Psoas muscle (tissue), 8 donors: ENCODE measurements around the gene CLASP1. TPM values are rescaled to one million over a fixed set of nuclear protein-coding genes. Genes with fewer than 3 reads are reported as not detected.
"Not testable (repeated sequence)": the region's sequence is repeated elsewhere in the genome, so short reads cannot be mapped to it uniquely, and the experiment has no call there.

Experiments used
- ATAC-seq, 4 donors: fragments of 200-7000 bp; cut with Tn5 transposase; one replicate each; pipeline ENCODE4 v1.9.1; 2020; ENCODE audit warnings: moderate library complexity in 3 of 4, mild to moderate bottlenecking in 2 of 4
- DNase-seq, 2 donors: peaks; one replicate each; pipeline ENCODE4 v3.0.0-alpha.2; 2020
- H3K27ac ChIP-seq: fragments of 200-600 bp; one replicate; pipeline ENCODE4 v1.8.0; 2022
- H3K27me3 ChIP-seq, 3 donors: fragments of 200-600 bp in 1 of 3; one replicate each; pipeline versions ENCODE4 v1.6.1 to v1.8.0; 2013 to 2022; ENCODE audit warnings: low read length in 2 of 3, mild to moderate bottlenecking in 2 of 3, moderate library complexity in 1 of 3; ENCODE audit not compliant: insufficient read depth in 3 of 3
- H3K36me3 ChIP-seq, 2 donors: fragments of 200-600 bp in 1 of 2; one replicate each; pipeline versions ENCODE4 v1.6.1 to v1.8.0; 2013 to 2022; ENCODE audit warnings: low read depth in 1 of 2, mild to moderate bottlenecking in 1 of 2, moderate library complexity in 1 of 2; ENCODE audit not compliant: insufficient read depth in 1 of 2
- H3K4me1 ChIP-seq: fragments of 200-600 bp; one replicate; pipeline ENCODE4 v1.8.0; 2022
- H3K4me3 ChIP-seq: fragments of 200-600 bp; one replicate; pipeline ENCODE4 v1.8.0; 2022; ENCODE audit warnings: mild to moderate bottlenecking
- H3K9me3 ChIP-seq: fragments of 200-600 bp; one replicate; pipeline ENCODE4 v1.8.0; 2022
- WGBS, 3 donors: extraction: QIAGEN DNeasy Blood & Tissue Kit; methylation state at CpG; one replicate each; pipeline versions ENCODE4 v1.1.6 to v1.1.7; 2013; 5-methylcytosine and 5-hydroxymethylcytosine counted together
- intact Hi-C, 2 donors: fragments of 100-400 bp; cut with DNase I; formaldehyde crosslinking; loops; one replicate each; pipeline versions ENCODE4 v1.11.0 to v1.14.2; 2022
- polyA plus RNA-seq, 3 donors: library from polyadenylated mRNA; stranded (reverse); fragments of 200-250 nt; gene quantifications; one replicate each; pipeline ENCODE4 v1.2.3, GENCODE V29; 2013
- total RNA-seq, 4 donors: library from RNA; stranded (reverse); fragmentation: NEBNext Ultra II Directional in 2 of 4; extraction: Animal tissue kit (Norgen Biotek cat#: 25700) in 2 of 4; gene quantifications; one replicate each; pipeline versions ENCODE4 v1.2.1 to v1.2.4, GENCODE V29; 2021 to 2023
- TF ChIP-seq, protein P1 (sequence below): fragments of 200-600 bp; IDR thresholded peaks from one replicate; pipeline ENCODE4 v1.8.0; 2022; ENCODE audit warnings: antibody characterized with exemption
- donor health status: healthy with polysubstance abuse.
- donor health status: DM: no; HTN: no; CAD: no; lungs with moderate emphysema.
- donor health status: Bipolar disorder and iron deficiency.
- donor health status: healthy.
- donor health status: DM: yes; HTN: yes; CAD: no.
- donor health status: DM: no; HTN: no; CAD: no.
- donor health status: DM: no; HTN: no; CAD: no.
- donor health status: DM: yes; HTN: yes; CAD: no.

CLASP1 gene
- total and polyA plus RNA-seq, 7 donors: 11.6 to 60.7 (median 38.8) TPM

DNA sequence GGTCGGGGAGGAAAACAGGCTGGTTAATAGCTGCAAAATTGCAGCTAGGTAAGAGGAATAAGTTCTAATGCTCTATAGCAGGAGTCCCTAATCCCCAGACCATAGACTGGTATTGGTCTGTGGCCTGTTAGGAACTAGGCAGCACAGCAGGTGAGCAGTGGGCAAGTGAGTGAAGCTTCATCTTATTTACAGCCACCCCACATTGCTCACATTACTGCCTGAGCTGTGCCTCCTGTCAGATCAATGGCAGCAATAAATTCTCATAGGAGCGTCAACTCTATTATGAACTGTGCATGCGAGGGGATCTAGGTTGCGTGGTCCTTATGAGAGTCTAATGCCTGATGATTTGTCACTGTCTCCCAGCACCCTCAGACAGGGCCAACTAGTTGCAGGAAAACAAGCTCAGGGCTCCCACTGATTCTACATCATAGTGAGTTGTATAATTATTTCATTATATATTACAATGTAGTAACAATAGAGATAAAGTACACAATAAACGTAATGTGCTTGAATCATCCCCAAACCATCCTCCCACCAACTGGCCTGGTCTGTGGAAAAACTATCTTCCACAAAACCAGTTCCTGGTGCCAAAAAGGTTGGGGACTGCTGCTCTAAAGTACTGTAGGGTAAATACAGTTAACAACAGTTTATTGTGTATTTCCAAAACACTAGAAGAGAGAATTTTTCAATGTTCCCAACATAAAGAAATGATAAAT is 272.6 kb downstream of the CLASP1 start:
- WGBS, 3 donors: 92 to 95% (median 93%) methylated on average over 5 of the region's 5 CpGs
- ATAC-seq (no peak), DNase-seq (no peak)
- TF ChIP-seq, protein P1, sequence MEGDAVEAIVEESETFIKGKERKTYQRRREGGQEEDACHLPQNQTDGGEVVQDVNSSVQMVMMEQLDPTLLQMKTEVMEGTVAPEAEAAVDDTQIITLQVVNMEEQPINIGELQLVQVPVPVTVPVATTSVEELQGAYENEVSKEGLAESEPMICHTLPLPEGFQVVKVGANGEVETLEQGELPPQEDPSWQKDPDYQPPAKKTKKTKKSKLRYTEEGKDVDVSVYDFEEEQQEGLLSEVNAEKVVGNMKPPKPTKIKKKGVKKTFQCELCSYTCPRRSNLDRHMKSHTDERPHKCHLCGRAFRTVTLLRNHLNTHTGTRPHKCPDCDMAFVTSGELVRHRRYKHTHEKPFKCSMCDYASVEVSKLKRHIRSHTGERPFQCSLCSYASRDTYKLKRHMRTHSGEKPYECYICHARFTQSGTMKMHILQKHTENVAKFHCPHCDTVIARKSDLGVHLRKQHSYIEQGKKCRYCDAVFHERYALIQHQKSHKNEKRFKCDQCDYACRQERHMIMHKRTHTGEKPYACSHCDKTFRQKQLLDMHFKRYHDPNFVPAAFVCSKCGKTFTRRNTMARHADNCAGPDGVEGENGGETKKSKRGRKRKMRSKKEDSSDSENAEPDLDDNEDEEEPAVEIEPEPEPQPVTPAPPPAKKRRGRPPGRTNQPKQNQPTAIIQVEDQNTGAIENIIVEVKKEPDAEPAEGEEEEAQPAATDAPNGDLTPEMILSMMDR: no peak
- no peak overlapping the region for H3K4me3 ChIP-seq
- no peaks in the 10 kb centered on the region for H3K4me1 ChIP-seq
- intact Hi-C loops: no loop called here
- no peaks in the 10 kb centered on the region for H3K9me3 ChIP-seq
- peaks cover 5 to 94% of the 10 kb centered on the region in 2 donors for H3K36me3 ChIP-seq
- H3K27ac ChIP-seq: no peak overlapping the region
- H3K27me3 ChIP-seq: no peaks in the 10 kb centered on the region

DNA sequence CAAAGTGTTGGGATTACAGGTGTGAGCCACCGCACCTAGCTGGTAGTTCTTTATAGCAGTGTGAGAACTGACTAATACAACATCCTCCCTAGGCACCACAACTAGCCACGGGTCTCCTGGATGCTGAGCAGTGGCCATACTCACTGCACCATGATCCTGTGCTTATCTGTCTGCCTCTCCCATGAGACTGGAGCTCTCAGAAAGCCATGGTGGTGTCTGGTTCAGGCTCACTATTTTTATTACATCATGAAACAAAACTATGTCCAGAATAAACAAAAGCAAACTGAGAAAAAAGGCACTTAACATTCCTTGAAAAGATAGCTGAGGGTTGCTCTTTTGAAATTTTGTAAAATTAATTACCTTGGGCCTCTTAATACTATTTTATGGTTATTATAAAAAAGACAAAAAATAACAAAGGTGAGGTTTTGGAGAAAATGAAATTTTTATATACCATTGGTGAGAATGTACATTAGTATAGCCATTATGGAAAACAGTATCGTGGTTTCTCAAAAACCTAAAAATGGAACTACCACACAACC is 273.6 kb downstream of the CLASP1 start:
- H3K36me3 ChIP-seq: peaks cover 5 to 92% of the 10 kb centered on the region in 2 donors

DNA sequence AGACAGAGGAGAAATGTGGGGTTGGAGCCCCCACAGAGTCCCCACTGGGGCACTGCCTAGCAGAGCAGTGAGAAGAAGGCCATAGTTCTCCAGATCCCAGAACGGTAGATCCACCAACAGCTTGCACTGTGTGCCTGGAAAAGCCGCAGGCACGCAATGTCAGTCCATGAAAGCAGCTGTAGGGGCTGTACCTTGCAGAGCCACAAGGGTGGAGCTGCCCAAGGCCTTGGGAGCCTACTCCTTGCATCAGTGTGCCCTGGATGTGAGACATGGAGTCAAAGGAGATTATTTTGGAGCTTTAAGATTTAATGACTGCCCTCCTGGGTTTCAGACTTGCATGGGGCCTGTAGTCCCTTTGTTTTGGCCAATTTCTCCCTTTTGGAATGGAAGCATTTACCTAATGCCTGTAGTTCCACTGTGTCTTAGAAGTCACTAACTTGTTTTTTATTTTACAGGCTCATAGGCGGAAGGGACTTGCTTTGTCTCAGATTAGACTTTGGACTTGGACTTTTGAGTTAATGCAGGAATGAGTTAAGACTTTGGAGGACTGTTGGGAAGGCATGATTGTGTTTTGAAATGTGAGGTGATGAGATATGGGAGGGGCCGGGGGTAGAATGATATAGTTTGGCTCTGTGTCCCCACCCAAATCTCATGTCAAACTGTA is 274.7 kb downstream of the CLASP1 start:
- H3K9me3 ChIP-seq, H3K27me3 ChIP-seq, H3K27ac ChIP-seq, ATAC-seq, DNase-seq, intact Hi-C loops, H3K4me3 ChIP-seq, H3K4me1 ChIP-seq: not testable (repeated sequence)
- peaks cover 5 to 92% of the 10 kb centered on the region in 2 donors for H3K36me3 ChIP-seq
- 94 to 97% (median 97%) methylated on average over 5 of the region's 5 CpGs for WGBS, 3 donors

More for the DNA sequence above, 273.6 kb downstream of the CLASP1 start:
- no peak for ATAC-seq
- intact Hi-C loops: no loop called here
- 95 to 97% (median 97%) methylated on average over 3 of the region's 3 CpGs for WGBS, 3 donors
- no peak overlapping the region for H3K27ac ChIP-seq
- TF ChIP-seq, protein P1: no peak
- H3K4me1 ChIP-seq: no peaks in the 10 kb centered on the region
- no peak for DNase-seq
- no peak overlapping the region for H3K4me3 ChIP-seq
- H3K9me3 ChIP-seq: no peaks in the 10 kb centered on the region
- H3K27me3 ChIP-seq: no peaks in the 10 kb centered on the region

DNA sequence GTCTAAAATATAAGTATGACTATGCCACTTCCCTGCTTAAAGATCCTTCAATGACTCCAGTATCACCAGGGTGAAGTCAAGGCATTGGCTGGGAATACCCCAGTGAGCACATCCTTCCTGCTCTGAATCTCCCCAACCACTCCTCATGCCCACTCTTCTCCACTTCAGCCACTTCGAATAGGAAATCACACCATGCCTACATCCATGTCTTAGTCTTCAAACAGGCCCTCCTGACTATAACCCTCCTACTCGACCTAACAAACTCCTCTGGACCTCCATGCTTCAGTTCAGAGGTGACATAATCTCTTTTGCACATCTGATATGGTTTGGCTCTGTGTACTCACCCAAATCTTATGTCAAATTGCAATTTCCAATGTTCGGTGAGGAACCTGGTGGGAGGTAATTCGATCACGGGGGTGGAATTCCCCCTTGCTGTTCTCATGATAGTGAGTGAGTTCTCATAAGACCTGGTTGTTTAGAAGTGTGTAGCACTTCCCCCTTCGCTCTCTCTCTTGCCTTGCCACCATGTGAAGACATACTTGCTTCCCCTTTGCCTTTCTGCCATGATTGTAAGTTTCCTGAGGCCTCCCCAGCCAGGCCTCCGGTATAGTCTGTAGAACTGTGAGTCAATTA is 276.4 kb downstream of the CLASP1 start:
- intact Hi-C loops: no loop called here
- no peak overlapping the region for H3K4me3 ChIP-seq
- WGBS, 3 donors: 84 to 90% (median 85%) methylated on average over 7 of the region's 7 CpGs
- TF ChIP-seq, protein P1: no peak
- ATAC-seq (no peak), DNase-seq (no peak)
- no peaks in the 10 kb centered on the region for H3K27me3 ChIP-seq
- no peaks in the 10 kb centered on the region for H3K4me1 ChIP-seq
- H3K36me3 ChIP-seq: peaks cover 5 to 83% of the 10 kb centered on the region in 2 donors
- H3K27ac ChIP-seq: no peak overlapping the region
- no peaks in the 10 kb centered on the region for H3K9me3 ChIP-seq

DNA sequence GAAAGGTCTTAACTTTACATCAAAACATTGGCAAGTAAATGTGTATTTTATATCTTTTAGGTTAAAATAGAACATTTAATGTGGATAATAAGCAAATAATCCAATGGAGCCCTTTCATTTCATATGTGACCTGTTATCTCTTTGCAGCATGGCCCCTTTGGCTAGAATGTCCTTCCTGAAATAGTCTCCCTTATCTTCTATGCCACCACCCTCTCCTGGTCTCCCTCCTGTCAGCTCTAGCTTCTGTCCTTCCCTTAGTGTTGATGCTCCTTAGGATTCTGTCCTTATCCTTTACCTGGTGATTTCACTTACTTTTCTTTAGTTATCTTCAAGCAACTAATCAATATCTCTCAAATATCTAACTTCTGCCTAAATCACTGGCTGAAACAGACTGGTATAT is 277.2 kb downstream of the CLASP1 start:
- Histone ChIP-seq H3K4me3 (no peak overlapping the region), H3K36me3 (peaks cover 5 to 83% of the 10 kb centered on the region in 2 donors), H3K27me3 (no peaks in the 10 kb centered on the region), H3K9me3 (no peaks in the 10 kb centered on the region), H3K27ac (no peak overlapping the region), H3K4me1 (no peaks in the 10 kb centered on the region)
- TF ChIP-seq, protein P1: no peak
- intact Hi-C loops: no loop called here
- DNase-seq (no peak), ATAC-seq (no peak)
